RWPE2 (cell line): ENCODE measurements around the gene NXPE3.

Experiments
- ATAC-seq: fragments of 200-7000 bp; cut with Tn5 transposase; 3 replicates; pipeline ENCODE4 v1.9.1; 2021; ENCODE audit warnings: low read depth
- DNase-seq: peaks from one replicate; pipeline ENCODE4 v3.0.0-alpha.2; 2020; ENCODE audit warnings: low spot score
- H3K27ac ChIP-seq: fragments of 450-650 bp; 2 replicates; pipeline ENCODE4 v1.5.1; 2017; ENCODE audit warnings: mild to moderate bottlenecking; ENCODE audit not compliant: poor library complexity, severe bottlenecking
- H3K27me3 ChIP-seq: fragments of 250-450 bp; sonication (Bioruptor Pico); 2 replicates; pipeline ENCODE4 v1.5.1; 2021; ENCODE audit warnings: mild to moderate bottlenecking, moderate library complexity; ENCODE audit not compliant: insufficient read depth, poor library complexity, severe bottlenecking
- H3K36me3 ChIP-seq: fragments of 250-450 bp; sonication (Bioruptor Pico); 2 replicates; pipeline ENCODE4 v1.5.1; 2020; ENCODE audit warnings: low read depth, mild to moderate bottlenecking, moderate library complexity
- H3K4me1 ChIP-seq: fragments of 250-450 bp; sonication (Bioruptor Pico); 2 replicates; pipeline ENCODE4 v1.5.1; 2021; ENCODE audit warnings: mild to moderate bottlenecking, moderate library complexity; ENCODE audit not compliant: insufficient read depth, poor library complexity, severe bottlenecking
- H3K4me3 ChIP-seq: fragments of 250-450 bp; sonication (Bioruptor Pico); 2 replicates; pipeline ENCODE4 v1.5.1; 2021; ENCODE audit warnings: mild to moderate bottlenecking, moderate library complexity; ENCODE audit not compliant: severe bottlenecking
- H3K9me3 ChIP-seq: fragments of 250-450 bp; sonication (Bioruptor Pico); 2 replicates; pipeline ENCODE4 v1.5.1; 2021; ENCODE audit warnings: mild to moderate bottlenecking, moderate library complexity; ENCODE audit not compliant: severe bottlenecking
- CTCF ChIP-seq: fragments of 450-650 bp; IDR thresholded peaks from one replicate; pipeline ENCODE4 v1.5.1; 2017; ENCODE audit warnings: mild to moderate bottlenecking, moderate library complexity; ENCODE audit not compliant: poor library complexity, severe bottlenecking

NXPE3 gene

GRCh38 chr3:101823525-101823924, 44.5 kb downstream of the NXPE3 start:
- no peak for TF ChIP-seq CTCF
- no peak for ATAC-seq

GRCh38 chr3:101824702-101825101, 45.7 kb downstream of the NXPE3 start:
- ATAC-seq (no peak), DNase-seq (no peak)
- no peak overlapping the region for H3K4me3 ChIP-seq
- H3K4me1 ChIP-seq, result peaks cover 12% of the 10 kb centered on the region
- no peak for TF ChIP-seq CTCF
- no peaks in the 10 kb centered on the region for H3K27me3 ChIP-seq
- H3K9me3 ChIP-seq, result no peaks in the 10 kb centered on the region
- H3K27ac ChIP-seq, result no peak overlapping the region
- H3K36me3 ChIP-seq, result 0 out of 2 replicates have a peak, but pooled peaks cover 3% of the 10 kb centered on the region

More at GRCh38 chr3:101823525-101823924, 44.5 kb downstream of the NXPE3 start:
- Histone ChIP-seq H3K4me3 (no peak overlapping the region), H3K27me3 (no peaks in the 10 kb centered on the region), H3K27ac (no peak overlapping the region), H3K4me1 (peaks cover 10% of the 10 kb centered on the region), H3K36me3 (0 out of 2 replicates have a peak, but pooled peaks cover 3% of the 10 kb centered on the region), H3K9me3 (no peaks in the 10 kb centered on the region)
- no peak for DNase-seq

GRCh38 chr3:101825904-101826445, 47.0 kb downstream of the NXPE3 start:
- Histone ChIP-seq H3K9me3 (no peaks in the 10 kb centered on the region), H3K4me1 (peaks cover 12% of the 10 kb centered on the region), H3K27ac (no peak overlapping the region), H3K27me3 (no peaks in the 10 kb centered on the region), H3K36me3 (0 out of 2 replicates have a peak, but pooled peaks cover 3% of the 10 kb centered on the region), H3K4me3 (no peak overlapping the region)
- no peak for ATAC-seq
- DNase-seq, result no peak
- no peak for TF ChIP-seq CTCF

- no peaks in the 10 kb centered on the region for H3K36me3 ChIP-seq
- H3K27me3 ChIP-seq, result no peaks in the 10 kb centered on the region
- H3K4me1 ChIP-seq, result peaks cover 12% of the 10 kb centered on the region
- no peaks in the 10 kb centered on the region for H3K9me3 ChIP-seq
- peak overlapping the region; percentile 39 for H3K4me3 ChIP-seq
- TF ChIP-seq CTCF, result no peak
- ATAC-seq (peak; percentile 84), DNase-seq (peak; percentile 57)
- H3K27ac ChIP-seq, result peak overlapping the region; percentile 35
Measured at GRCh38 chr3:101827211-101828174, 48.5 kb downstream of the NXPE3 start.

- peak overlapping the region; percentile 39 for H3K4me3 ChIP-seq
- DNase-seq (no peak), ATAC-seq (no peak)
Measured at GRCh38 chr3:101828276-101828675, 49.3 kb downstream of the NXPE3 start.

More at GRCh38 chr3:101828276-101828675, 49.3 kb downstream of the NXPE3 start:
- Histone ChIP-seq H3K9me3 (no peaks in the 10 kb centered on the region), H3K4me1 (peaks cover 12% of the 10 kb centered on the region), H3K36me3 (no peaks in the 10 kb centered on the region), H3K27ac (no peak overlapping the region), H3K27me3 (no peaks in the 10 kb centered on the region)
- no peak for TF ChIP-seq CTCF
